Adipose tissue (tissue), 3 donors: ENCODE measurements around the gene CCDC9B. TPM values are rescaled to one million over a fixed set of nuclear protein-coding genes. Genes with fewer than 3 reads are reported as not detected.

ENCODE experiments used
- H3K27ac ChIP-seq: one replicate; pipeline ENCODE4 v1.5.1; 2013; ENCODE audit warnings: low read depth, low read length
- WGBS, 3 donors: extraction: QIAGEN DNeasy Blood & Tissue Kit; methylation state at CpG; one replicate each; pipeline ENCODE4 v1.1.7; 2013; 5-methylcytosine and 5-hydroxymethylcytosine counted together
- polyA plus RNA-seq, 3 donors: library from polyadenylated mRNA; stranded (reverse); fragments of 200-250 nt; gene quantifications; one replicate each; pipeline ENCODE4 v1.2.3, GENCODE V29; 2013
- donor health status: healthy with polysubstance abuse.
- donor health status: Bipolar disorder and iron deficiency.
- donor health status: healthy.

Gene CCDC9B
- polyA plus RNA-seq, 3 donors = 2.8 to 14.6 (median 4.3) TPM

GRCh38 chr15:40334941-40335795, 5.6 kb downstream of the CCDC9B start:
- H3K27ac ChIP-seq = no peak overlapping the region
- 72 to 81% (median 77%) methylated on average over 22 to 26 of the region's 26 CpGs for WGBS, 3 donors

GRCh38 chr15:40334541-40334940, 6.2 kb downstream of the CCDC9B start:
- no peak overlapping the region for H3K27ac ChIP-seq
- 63 to 88% (median 70%) methylated on average over 3 of the region's 3 CpGs for WGBS, 3 donors

- peak overlapping the region; percentile 36 for H3K27ac ChIP-seq
- WGBS, 3 donors = 12 to 59% (median 19%) methylated on average over 12 of the region's 12 CpGs
These were observed 6.7 kb downstream of the CCDC9B start for GRCh38 chr15:40333922-40334492.

GRCh38 chr15:40332113-40332781, 8.5 kb downstream of the CCDC9B start:
- WGBS, 3 donors = 55 to 83% (median 62%) methylated on average over 8 of the region's 8 CpGs

GRCh38 chr15:40331637-40332036, 9.1 kb downstream of the CCDC9B start:
- WGBS, 3 donors = 91 to 95% (median 95%) methylated on average over 7 of the region's 7 CpGs
- H3K27ac ChIP-seq = no peak overlapping the region

More at GRCh38 chr15:40332113-40332781, 8.5 kb downstream of the CCDC9B start:
- H3K27ac ChIP-seq = no peak overlapping the region

GRCh38 chr15:40331026-40331425, 9.7 kb downstream of the CCDC9B start:
- WGBS, 3 donors = 92 to 96% (median 93%) methylated on average over 7 of the region's 7 CpGs
- no peak overlapping the region for H3K27ac ChIP-seq

- 55 to 78% (median 78%) methylated on average over 5 of the region's 5 CpGs for WGBS, 3 donors
- H3K27ac ChIP-seq = no peak overlapping the region
These were observed 10.3 kb downstream of the CCDC9B start for GRCh38 chr15:40330368-40330836.

GRCh38 chr15:40329804-40330203, 10.9 kb downstream of the CCDC9B start:
- WGBS, 3 donors = 76 to 92% (median 83%) methylated on average over 7 of the region's 7 CpGs
- H3K27ac ChIP-seq = no peak overlapping the region

GRCh38 chr15:40328751-40329150, 12.0 kb downstream of the CCDC9B start:
- 71 to 84% (median 77%) methylated on average over 5 of the region's 5 CpGs for WGBS, 3 donors
- no peak overlapping the region for H3K27ac ChIP-seq

- WGBS, 3 donors = 64 to 77% (median 66%) methylated on average over 3 of the region's 3 CpGs
- H3K27ac ChIP-seq = no peak overlapping the region
These were observed 12.6 kb downstream of the CCDC9B start for GRCh38 chr15:40328176-40328575.

GRCh38 chr15:40327457-40327856, 13.3 kb downstream of the CCDC9B start:
- H3K27ac ChIP-seq = no peak overlapping the region
- WGBS, 3 donors = 74 to 84% (median 76%) methylated on average over 6 of the region's 6 CpGs

- 87 to 93% (median 91%) methylated on average over 2 of the region's 2 CpGs for WGBS, 3 donors
These were observed 15.0 kb downstream of the CCDC9B start for GRCh38 chr15:40325700-40326099.

GRCh38 chr15:40325188-40325587, 15.6 kb downstream of the CCDC9B start:
- no peak overlapping the region for H3K27ac ChIP-seq

More at GRCh38 chr15:40325700-40326099, 15.0 kb downstream of the CCDC9B start:
- H3K27ac ChIP-seq = no peak overlapping the region

GRCh38 chr15:40323953-40324937, 16.5 kb downstream of the CCDC9B start:
- H3K27ac ChIP-seq = peak overlapping the region; percentile 9
- 1 to 3% (median 2%) methylated on average over 62 to 100 of the region's 101 CpGs for WGBS, 3 donors

More at GRCh38 chr15:40325188-40325587, 15.6 kb downstream of the CCDC9B start:
- WGBS, 3 donors = 34 to 73% (median 40%) methylated on average over 2 of the region's 2 CpGs

GRCh38 chr15:40323239-40323952, 17.3 kb downstream of the CCDC9B start, which contains the start of gene INAFM2:
Gene INAFM2 (plus strand): TSS chr15:40323692. CDS start chr15:40324056, 364 bp downstream.
- WGBS, 3 donors = 0% methylated on average over 72 to 103 of the region's 103 CpGs
- H3K27ac ChIP-seq = peak within 1 kb of the TSS; percentile 9

GRCh38 chr15:40322531-40323238, 18.1 kb downstream of the CCDC9B start:
- 46 to 59% (median 54%) methylated on average over 26 of the region's 26 CpGs for WGBS, 3 donors
- H3K27ac ChIP-seq = no peak overlapping the region
